NCI-H226 (cell line): ENCODE results near the gene FNBP1.

ENCODE experiments used
- DNase-seq: peaks from one replicate; pipeline ENCODE4 v3.0.0-alpha.2; 2015

The FNBP1 gene

GRCh38 chr9:129850821-129851550 lies 192.0 kb downstream of the FNBP1 start:
- DNase-seq, result no peak

- DNase-seq, result no peak
Measured at GRCh38 chr9:129849901-129850300, 193.1 kb downstream of the FNBP1 start.

- no peak for DNase-seq
Measured at GRCh38 chr9:129848712-129849441, 194.1 kb downstream of the FNBP1 start.

- DNase-seq, result no peak
Measured at GRCh38 chr9:129845373-129845772, 197.6 kb downstream of the FNBP1 start.

GRCh38 chr9:129841071-129841470 lies 201.9 kb downstream of the FNBP1 start:
- DNase-seq, result no peak

GRCh38 chr9:129840034-129840433 lies 203.0 kb downstream of the FNBP1 start:
- no peak for DNase-seq

- no peak for DNase-seq
Measured at GRCh38 chr9:129839324-129840023, 203.5 kb downstream of the FNBP1 start.

- DNase-seq, result peak; percentile 16
Measured at GRCh38 chr9:129838707-129839259, 204.2 kb downstream of the FNBP1 start.
